CD14-positive monocyte (primary cell): ENCODE measurements around the gene KRTAP5-6. TPM values are rescaled to one million over a fixed set of nuclear protein-coding genes. Genes with fewer than 3 reads are reported as not detected.

Experiments used
- DNase-seq, 3 donors: peaks; one replicate each; pipeline ENCODE4 v3.0.0-alpha.2; 2011 to 2022
- H2AFZ ChIP-seq: 2 replicates; pipeline ENCODE4 v1.6.0; 2012; ENCODE audit warnings: mild to moderate bottlenecking, low read depth, low read length, inconsistent platforms; ENCODE audit not compliant: insufficient read depth, poor library complexity, severe bottlenecking
- H3K27ac ChIP-seq, 2 donors: 1 replicate in 1 of 2; 2 replicates in 1 of 2; pipeline ENCODE4 v1.5.1; 2012 to 2013; ENCODE audit warnings: low read length in 2 of 2, control low read depth in 1 of 2, inconsistent platforms in 1 of 2, low read depth in 1 of 2, mild to moderate bottlenecking in 1 of 2
- H3K27me3 ChIP-seq, 2 donors: one replicate each; pipeline versions ENCODE4 v1.6.0 to v1.6.1; 2011 to 2013; ENCODE audit warnings: low read length in 2 of 2; ENCODE audit not compliant: control insufficient read depth in 2 of 2, insufficient read depth in 2 of 2
- H3K36me3 ChIP-seq, 2 donors: replicated peaks in 1 of 2; 1 replicate in 1 of 2; 2 replicates in 1 of 2; pipeline versions ENCODE4 v1.5.1 to v1.6.1; 2012 to 2013; ENCODE audit warnings: low read length in 2 of 2, control low read depth in 1 of 2, inconsistent platforms in 1 of 2, mild to moderate bottlenecking in 1 of 2; ENCODE audit not compliant: insufficient read depth in 2 of 2, control insufficient read depth in 1 of 2
- H3K4me1 ChIP-seq, 2 donors: 1 replicate in 1 of 2; 2 replicates in 1 of 2; pipeline versions ENCODE4 v1.5.1 to v1.6.1; 2012 to 2013; ENCODE audit warnings: low read length in 2 of 2, control low read depth in 1 of 2, inconsistent platforms in 1 of 2, mild to moderate bottlenecking in 1 of 2, moderate library complexity in 1 of 2; ENCODE audit not compliant: insufficient read depth in 2 of 2, control insufficient read depth in 1 of 2
- H3K4me2 ChIP-seq: replicated peaks from 2 replicates; pipeline ENCODE3; 2012; ENCODE audit warnings: low read length, moderate library complexity, mild to moderate bottlenecking; ENCODE audit not compliant: poor library complexity, severe bottlenecking; ENCODE audit errors: extremely low read depth
- H3K4me3 ChIP-seq, 3 experiments: fragments of 200-600 bp in 1 of 3; sonication (generic) in 1 of 3; replicated peaks in 1 of 3; 1 replicate in 2 of 3; 2 replicates in 1 of 3; pipeline ENCODE4 v1.5.1; 2011 to 2013; ENCODE audit warnings: low read length in 3 of 3, mild to moderate bottlenecking in 3 of 3, control low read depth in 2 of 3, low read depth in 2 of 3, inconsistent platforms in 1 of 3, moderate library complexity in 1 of 3
- H3K79me2 ChIP-seq: 2 replicates; pipeline ENCODE4 v1.6.0; 2012; ENCODE audit warnings: mild to moderate bottlenecking, control low read depth, inconsistent platforms, low read length, moderate library complexity; ENCODE audit not compliant: insufficient read depth
- H3K9ac ChIP-seq: 2 replicates; pipeline ENCODE4 v1.6.0; 2017; ENCODE audit warnings: low read length, mild to moderate bottlenecking; ENCODE audit not compliant: insufficient read depth, poor library complexity, severe bottlenecking
- H3K9me3 ChIP-seq, 2 donors: replicated peaks in 1 of 2; 1 replicate in 1 of 2; 2 replicates in 1 of 2; pipeline versions ENCODE4 v1.5.1 to v1.6.1; 2012 to 2013; ENCODE audit warnings: low read length in 2 of 2, control low read depth in 1 of 2; ENCODE audit not compliant: control insufficient read depth in 1 of 2, insufficient read depth in 1 of 2
- H4K20me1 ChIP-seq: 2 replicates; pipeline ENCODE4 v1.6.0; 2012; ENCODE audit warnings: mild to moderate bottlenecking, low read length, control low read depth, moderate library complexity; ENCODE audit not compliant: insufficient read depth
- H3K27ac Mint-ChIP-seq, 7 donors: one replicate each; pipeline ENCODE4 v1.8.0; 2020; ENCODE audit warnings: mild to moderate bottlenecking in 7 of 7, mixed read lengths in 7 of 7, moderate library complexity in 6 of 7, inconsistent platforms in 2 of 7
- H3K27me3 Mint-ChIP-seq, 3 donors: one replicate each; pipeline ENCODE4 v1.8.0; 2021 to 2022; ENCODE audit warnings: low read depth in 3 of 3, mild to moderate bottlenecking in 3 of 3, mixed read lengths in 3 of 3, moderate library complexity in 3 of 3, inconsistent platforms in 1 of 3
- H3K36me3 Mint-ChIP-seq, 2 donors: one replicate each; pipeline ENCODE4 v1.8.0; 2020; ENCODE audit warnings: mixed read lengths in 2 of 2, inconsistent platforms in 1 of 2, mild to moderate bottlenecking in 1 of 2
- H3K4me1 Mint-ChIP-seq: one replicate; pipeline ENCODE4 v1.8.0; 2020; ENCODE audit warnings: mild to moderate bottlenecking, mixed read lengths
- H3K4me3 Mint-ChIP-seq, 2 donors: one replicate each; pipeline ENCODE4 v1.8.0; 2020; ENCODE audit warnings: mild to moderate bottlenecking in 2 of 2, mixed read lengths in 2 of 2, moderate library complexity in 1 of 2
- H3K9me3 Mint-ChIP-seq, 7 donors: one replicate each; pipeline ENCODE4 v1.8.0; 2020 to 2022; ENCODE audit warnings: mixed read lengths in 7 of 7, mild to moderate bottlenecking in 6 of 7, moderate library complexity in 6 of 7, inconsistent platforms in 2 of 7
- CTCF ChIP-seq: fragments of 200-600 bp; IDR thresholded peaks from one replicate; pipeline ENCODE4 v1.8.0; 2022; ENCODE audit warnings: antibody characterized with exemption, mild to moderate bottlenecking
- WGBS: methylation state at CpG from one replicate; pipeline ENCODE4 v1.1.5; 2013; ENCODE audit warnings: missing lambda C conversion rate; ENCODE audit not compliant: insufficient coverage; 5-methylcytosine and 5-hydroxymethylcytosine counted together
- intact Hi-C, 2 donors: fragments of 100-400 bp; cut with micrococcal nuclease; formaldehyde crosslinking; loops; one replicate each; pipeline versions ENCODE4 v1.15.0 to v1.15.1; 2023
- polyA plus RNA-seq, 3 donors: library from polyadenylated mRNA; depleted of rRNA in 1 of 3; unstranded in 2 of 3; stranded (reverse) in 1 of 3; fragments of 300-500 nt in 2 of 3; fragments of >200 nt in 1 of 3; fragmentation: Illumina TruSeq in 2 of 3; gene quantifications; 1 replicate in 2 of 3; 2 replicates in 1 of 3; pipeline ENCODE4 v1.2.3, GENCODE V29; 2012 to 2021

The KRTAP5-6 gene
- polyA plus RNA-seq, 3 donors: not detected

GRCh38 chr11:1743585-1744136 lies 46.7 kb downstream of the KRTAP5-6 start:
- WGBS: 97% methylated on average over 9 of the region's 10 CpGs
- H4K20me1 ChIP-seq: peaks cover 23% of the 10 kb centered on the region

More at GRCh38 chr11:1743585-1744136, 46.7 kb downstream of the KRTAP5-6 start:
- Histone ChIP-seq H3K27me3 (peaks cover 12 to 52% of the 10 kb centered on the region in 2 donors), H2AFZ (no peak overlapping the region), H3K4me3 (no peak overlapping the region), H3K27ac (no peak overlapping the region), H3K9me3 (no peaks in the 10 kb centered on the region), H3K9ac (no peak overlapping the region), H3K79me2 (no peaks in the 10 kb centered on the region), H3K4me1 (peaks cover 14 to 29% of the 10 kb centered on the region in 2 donors), H3K4me2 (no peak overlapping the region), H3K36me3 (no peaks in the 10 kb centered on the region)
- peaks cover 0 to 5% (median 3%) of the 10 kb centered on the region in 7 donors for H3K9me3 Mint-ChIP-seq
- no peak overlapping the region for H3K27ac Mint-ChIP-seq
- no peak for DNase-seq
- peaks cover 29 to 47% (median 45%) of the 10 kb centered on the region in 3 donors for H3K27me3 Mint-ChIP-seq
- peaks cover 7 to 17% of the 10 kb centered on the region in 2 donors for H3K36me3 Mint-ChIP-seq
- intact Hi-C loops: loop anchor here in 1 of 2 donors (5.0 kb wide), 1 partner anchor 89 kb away; the partner anchor contains the start of gene SYT8
- TF ChIP-seq CTCF: no peak
- H3K4me3 Mint-ChIP-seq: no peak overlapping the region
- H3K4me1 Mint-ChIP-seq: peaks cover 18% of the 10 kb centered on the region
